HG03432 (cell line): Measurements from ENCODE around the gene ARHGAP8.

Experiments
- ATAC-seq: cut with Tn5 transposase; IDR thresholded peaks from one replicate; pipeline ENCODE4 v1.9.1; 2021; ENCODE audit warnings: mild to moderate bottlenecking, moderate library complexity; ENCODE audit not compliant: unreplicated experiment

ARHGAP8 gene

GRCh38 chr22:44882226-44882905 is 130.0 kb downstream of the ARHGAP8 start:
- ATAC-seq: no peak

DNA sequence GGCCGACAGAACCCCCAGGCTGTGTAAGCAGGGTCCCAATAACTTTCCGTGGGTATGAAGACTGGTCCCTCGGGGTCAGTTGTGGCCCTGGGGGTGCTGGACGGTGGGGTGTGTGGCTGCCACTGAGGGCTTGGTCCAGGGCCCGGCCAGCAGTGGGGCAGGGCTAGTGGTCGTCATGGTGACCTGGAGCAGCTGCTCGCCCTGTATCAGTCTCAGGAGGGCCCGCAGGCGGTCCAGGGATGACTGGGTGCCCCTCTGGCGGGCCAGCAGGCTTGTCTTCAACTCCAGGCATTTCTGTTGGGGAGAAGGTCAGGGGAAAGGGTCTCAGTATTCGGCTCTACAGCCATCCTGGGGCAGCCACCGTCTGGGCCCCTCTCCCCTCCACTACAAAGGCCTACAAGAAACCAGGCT is 130.6 kb downstream of the ARHGAP8 start:
- no peak for ATAC-seq

DNA sequence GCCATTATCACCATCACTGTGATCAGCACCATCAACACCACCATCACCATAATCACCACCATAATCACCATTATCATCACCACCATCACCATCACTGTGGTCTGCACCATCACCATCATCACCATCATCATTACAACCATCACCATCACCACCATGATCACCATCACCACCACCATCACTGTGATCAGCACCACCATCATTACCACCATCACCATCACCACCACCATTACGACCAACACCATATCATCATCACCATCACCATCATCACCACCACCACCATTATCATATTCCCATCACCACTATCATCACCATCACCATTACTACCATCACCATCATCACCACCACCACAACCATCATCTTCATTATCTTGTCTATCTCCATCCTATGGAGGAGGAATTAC is 132.2 kb downstream of the ARHGAP8 start:
- ATAC-seq: no peak

- no peak for ATAC-seq
Observed at GRCh38 chr22:44884968-44885805, 132.8 kb downstream of the ARHGAP8 start.

DNA sequence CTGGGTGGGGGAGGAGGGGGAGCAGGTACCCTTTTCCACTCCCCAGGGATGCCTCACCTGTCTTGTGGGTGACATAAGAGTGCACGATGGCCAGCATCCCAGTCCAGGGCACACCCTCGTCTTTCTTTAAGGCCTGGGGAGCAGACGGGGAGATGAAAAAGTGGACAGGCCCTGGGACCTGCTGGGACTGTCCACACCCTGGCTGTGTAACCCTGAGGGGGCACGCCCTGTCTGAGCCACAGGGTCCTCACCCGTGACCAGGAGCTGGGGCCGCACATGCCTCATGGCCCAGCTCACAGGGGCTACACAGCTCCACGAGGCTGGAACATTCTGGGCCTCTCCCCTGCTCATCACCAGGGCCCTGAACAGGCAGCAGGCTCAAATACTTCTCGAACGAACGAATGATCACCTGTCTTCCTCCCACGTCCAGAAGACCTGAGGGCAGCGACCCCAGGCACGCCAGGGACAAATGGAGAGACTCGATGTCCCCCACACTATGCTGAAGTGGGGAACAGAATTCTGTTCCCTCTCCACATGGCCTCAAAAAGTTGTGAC is 133.5 kb downstream of the ARHGAP8 start:
- ATAC-seq: no peak

DNA sequence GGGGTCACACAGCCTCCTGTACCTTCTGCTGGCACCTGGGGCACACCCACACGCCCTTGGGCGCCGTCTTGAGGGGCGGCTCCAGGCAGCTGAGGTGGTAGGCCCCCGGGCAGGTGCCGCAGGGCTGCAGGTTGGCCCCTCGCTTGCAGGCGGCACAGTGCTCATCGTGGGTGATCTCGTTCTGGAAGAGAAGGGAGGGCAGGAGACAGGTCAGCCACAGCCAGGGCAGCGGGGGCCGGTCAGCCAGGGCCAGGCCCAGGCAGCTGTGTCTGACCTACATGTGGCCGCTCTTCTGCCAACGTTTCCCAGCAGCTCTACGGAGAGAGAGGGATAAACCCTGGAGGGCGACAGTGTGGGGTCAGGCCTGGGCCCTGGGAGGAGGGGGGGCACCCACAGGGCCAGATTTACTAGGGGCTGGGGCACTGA is 135.6 kb downstream of the ARHGAP8 start:
- ATAC-seq: no peak

DNA sequence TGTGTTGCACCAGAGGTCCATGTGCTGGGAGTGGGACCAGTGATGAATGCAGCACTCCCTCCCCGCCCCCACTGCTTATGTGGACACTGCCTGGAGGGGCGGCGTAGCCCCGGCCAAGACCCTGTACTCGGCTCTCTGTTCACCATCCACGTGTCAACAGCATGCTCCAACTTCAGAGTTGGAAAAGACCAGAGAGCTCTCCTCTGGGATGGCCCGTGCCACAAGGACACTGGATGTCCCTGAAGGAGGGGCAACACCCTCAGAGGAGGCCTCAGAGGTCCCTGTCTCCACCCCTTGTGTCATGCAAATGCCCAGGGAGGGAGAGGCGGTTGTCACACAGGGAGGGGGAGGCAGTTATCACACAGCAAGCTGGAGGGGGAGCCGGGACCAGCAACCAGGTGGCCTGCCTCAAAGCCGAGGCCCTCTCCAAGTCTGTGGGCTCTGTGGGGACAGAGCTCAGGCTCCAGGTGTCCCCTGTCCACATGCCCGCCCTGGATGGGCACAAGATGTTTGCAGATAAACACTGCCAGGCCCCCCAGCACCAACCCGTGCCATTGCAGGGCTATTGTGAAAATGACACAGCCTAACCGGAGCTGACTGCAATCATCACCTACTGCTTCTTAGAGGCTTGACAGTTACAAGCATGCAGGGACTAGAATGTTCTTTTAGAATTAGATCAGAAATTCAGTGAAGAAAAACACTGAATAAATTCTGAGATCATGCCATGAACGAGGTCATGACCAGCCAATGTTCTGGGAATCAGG is 136.3 kb downstream of the ARHGAP8 start:
- ATAC-seq: no peak

GRCh38 chr22:44889255-44889878 is 137.0 kb downstream of the ARHGAP8 start:
- ATAC-seq: no peak

GRCh38 chr22:44890416-44891292 is 138.3 kb downstream of the ARHGAP8 start:
- no peak for ATAC-seq

- ATAC-seq: no peak
Observed at GRCh38 chr22:44891293-44891747, 138.9 kb downstream of the ARHGAP8 start.

GRCh38 chr22:44891791-44892190 is 139.4 kb downstream of the ARHGAP8 start:
- ATAC-seq: no peak

DNA sequence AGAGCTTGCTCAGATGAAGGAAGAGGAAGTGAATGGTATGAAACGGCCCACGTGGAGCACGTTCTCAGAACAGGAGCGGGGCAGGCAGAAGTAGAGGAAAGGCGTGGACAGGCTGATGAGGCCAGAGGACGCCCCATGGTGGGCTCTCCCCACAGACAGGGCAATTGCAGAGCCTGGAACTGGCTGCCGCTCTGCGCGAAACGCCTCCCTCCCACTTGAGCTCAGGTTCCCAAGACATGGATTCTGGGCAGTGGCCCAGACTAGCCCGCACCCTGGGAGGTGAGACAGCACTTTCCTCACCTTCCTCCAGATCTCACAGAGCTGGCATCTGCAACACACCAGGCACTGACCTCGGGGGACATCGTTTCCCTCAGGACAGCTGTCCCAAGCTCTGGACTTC is 139.9 kb downstream of the ARHGAP8 start:
- ATAC-seq: no peak

- ATAC-seq: no peak
Observed at GRCh38 chr22:44892803-44893730, 140.7 kb downstream of the ARHGAP8 start.

GRCh38 chr22:44893731-44894080 is 141.3 kb downstream of the ARHGAP8 start:
- no peak for ATAC-seq

- ATAC-seq: no peak
Observed at GRCh38 chr22:44894321-44894720, 141.9 kb downstream of the ARHGAP8 start.

- no peak for ATAC-seq
Observed at GRCh38 chr22:44894782-44895181, 142.4 kb downstream of the ARHGAP8 start.

DNA sequence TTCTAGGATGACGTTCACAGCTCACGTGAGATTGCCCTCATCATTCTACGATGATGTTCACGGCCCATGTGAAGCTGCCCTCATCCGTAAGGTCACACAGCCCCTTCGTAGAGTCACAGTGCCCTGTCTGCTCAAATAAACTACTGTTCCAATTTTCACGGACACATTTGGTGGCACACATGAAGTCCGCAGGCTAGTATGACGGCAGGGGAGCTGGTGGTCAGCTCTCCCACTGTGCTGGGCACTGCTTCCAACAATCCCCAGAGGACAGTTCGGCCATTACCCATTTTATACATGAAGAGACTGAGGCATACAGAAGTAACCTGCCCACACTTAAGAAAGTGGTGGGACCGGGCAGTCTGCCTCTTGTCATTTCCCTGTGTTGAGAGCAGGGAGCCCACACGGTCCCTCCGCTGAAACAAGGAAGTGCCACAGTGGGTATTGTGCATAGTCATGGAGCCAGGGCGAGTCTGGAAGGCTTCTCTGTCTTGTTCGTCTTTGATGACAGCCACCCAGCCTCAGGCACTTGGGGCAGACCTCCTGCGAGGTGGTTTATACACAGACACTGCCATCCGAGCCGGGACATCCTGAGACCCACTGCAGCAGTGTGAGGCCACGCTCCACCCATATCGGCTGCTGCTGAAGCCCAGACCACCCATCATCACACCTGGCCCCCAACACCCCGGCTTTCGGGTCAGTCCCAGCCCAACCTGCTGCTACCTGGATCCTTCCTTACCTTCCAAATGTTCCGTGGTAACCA is 143.1 kb downstream of the ARHGAP8 start:
- ATAC-seq: no peak

DNA sequence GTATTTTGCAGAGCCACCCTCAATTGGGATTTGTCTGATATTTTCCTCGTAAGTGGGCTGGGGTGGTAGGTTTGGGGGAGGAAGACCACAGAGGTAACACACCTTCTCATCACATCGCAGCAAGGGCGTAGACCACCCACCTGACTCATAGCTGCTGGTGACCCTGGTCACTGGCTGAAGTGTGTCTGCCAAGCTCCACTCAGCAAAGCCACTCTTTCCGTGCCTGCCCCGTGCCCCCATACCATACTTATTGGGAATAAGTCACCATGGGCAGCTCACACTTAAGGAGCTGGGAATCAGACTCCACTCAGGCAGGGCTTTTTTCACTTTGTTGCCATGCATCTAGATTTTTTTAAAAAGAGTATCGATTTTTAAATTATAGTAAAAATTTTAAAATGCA is 145.9 kb downstream of the ARHGAP8 start:
- ATAC-seq: no peak
